Measurements from ENCODE around the gene WSB2.

GRCh38 chr12:118068445-118068844 lies 7.5 kb upstream of the WSB2 start:
- no peak for TF ChIP-seq POLR2AphosphoS5 (IDR thresholded peaks at IDR 0.05)
- TF ChIP-seq, protein P1, sequence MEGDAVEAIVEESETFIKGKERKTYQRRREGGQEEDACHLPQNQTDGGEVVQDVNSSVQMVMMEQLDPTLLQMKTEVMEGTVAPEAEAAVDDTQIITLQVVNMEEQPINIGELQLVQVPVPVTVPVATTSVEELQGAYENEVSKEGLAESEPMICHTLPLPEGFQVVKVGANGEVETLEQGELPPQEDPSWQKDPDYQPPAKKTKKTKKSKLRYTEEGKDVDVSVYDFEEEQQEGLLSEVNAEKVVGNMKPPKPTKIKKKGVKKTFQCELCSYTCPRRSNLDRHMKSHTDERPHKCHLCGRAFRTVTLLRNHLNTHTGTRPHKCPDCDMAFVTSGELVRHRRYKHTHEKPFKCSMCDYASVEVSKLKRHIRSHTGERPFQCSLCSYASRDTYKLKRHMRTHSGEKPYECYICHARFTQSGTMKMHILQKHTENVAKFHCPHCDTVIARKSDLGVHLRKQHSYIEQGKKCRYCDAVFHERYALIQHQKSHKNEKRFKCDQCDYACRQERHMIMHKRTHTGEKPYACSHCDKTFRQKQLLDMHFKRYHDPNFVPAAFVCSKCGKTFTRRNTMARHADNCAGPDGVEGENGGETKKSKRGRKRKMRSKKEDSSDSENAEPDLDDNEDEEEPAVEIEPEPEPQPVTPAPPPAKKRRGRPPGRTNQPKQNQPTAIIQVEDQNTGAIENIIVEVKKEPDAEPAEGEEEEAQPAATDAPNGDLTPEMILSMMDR (IDR thresholded peaks at IDR 0.05; ENCODE audit: poor library complexity, severe bottlenecking), result no peak
- TF ChIP-seq EZH2 (IDR thresholded peaks at IDR 0.05; ENCODE audit: borderline replicate concordance, insufficient read depth, low read length, poor library complexity, severe bottlenecking), result no peak
- no peak for TF ChIP-seq RAD21 (conservative IDR thresholded peaks at IDR 0.05)
- no peak for TF ChIP-seq EP300 (conservative IDR thresholded peaks at IDR 0.05; ENCODE audit: poor library complexity, severe bottlenecking)
- TF ChIP-seq SMC3 (conservative IDR thresholded peaks at IDR 0.05; ENCODE audit: poor library complexity), result no peak
